Measurements from ENCODE around the gene ST3GAL3. TPM values are rescaled to one million over a fixed set of nuclear protein-coding genes. Genes with fewer than 3 reads are reported as not detected.

The ST3GAL3 gene
- total and polyA plus RNA-seq, 10 of the 15 experiments (the other 5 are each of a cell fraction or from before 2014, with no cell fraction given): 1.2 to 19.3 (median 11.0) TPM

DNA sequence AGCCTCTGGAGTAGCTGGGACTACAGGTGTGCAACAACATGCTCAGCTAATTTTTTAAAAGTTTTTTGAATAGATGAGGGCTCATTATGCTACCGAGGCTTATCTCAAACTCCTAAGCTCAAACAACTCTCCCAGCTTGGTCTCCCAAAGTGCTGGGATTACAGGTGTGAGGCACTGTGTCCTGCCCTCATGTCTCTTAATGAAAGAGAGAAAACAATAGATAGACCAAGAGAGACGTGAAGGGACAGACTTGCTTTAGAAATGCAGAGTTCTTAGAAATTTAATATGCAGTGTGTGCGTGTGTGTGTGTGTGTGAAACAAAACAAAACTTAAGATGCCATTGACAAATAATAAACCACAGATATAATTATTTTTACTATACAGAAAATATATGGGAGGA is 105.2 kb downstream of the ST3GAL3 start:
- intact Hi-C loops (cut with micrococcal nuclease; ENCODE audit: unreplicated experiment) (no loop called here), in situ Hi-C loops (cut with MboI) (no loop called here)
- no TSS peak for BruUV-seq (replicated peaks)
- Histone ChIP-seq H3K9me3 (replicated peaks; ENCODE audit: control insufficient read depth, insufficient read depth, low read length) (no peaks in the 10 kb centered on the region; the same call in 1 of the 3 replicates), H3K4me3 (no peak overlapping the region), H3K27me3 (replicated peaks in 1 of 2; ENCODE audit: control insufficient read depth in 2 of 2, insufficient read depth in 2 of 2, low read length in 1 of 2) (no peaks in the 10 kb centered on the region), H3K4me2 (ENCODE audit: control insufficient read depth, insufficient read depth) (no peak overlapping the region), H2AFZ (ENCODE audit: control insufficient read depth, low read depth, low read length) (no peak overlapping the region), H3K4me1 (ENCODE audit: control insufficient read depth, insufficient read depth, low read length) (no peaks in the 10 kb centered on the region), H4K20me1 (ENCODE audit: control insufficient read depth, insufficient read depth) (no peaks in the 10 kb centered on the region), H3K9ac (ENCODE audit: control insufficient read depth, insufficient read depth, low read length) (no peak overlapping the region), H3K36me3 (ENCODE audit: control insufficient read depth in 2 of 2, insufficient read depth in 2 of 2, low read length in 1 of 2) (no peaks in the 10 kb centered on the region; a peak in 1 of 4 replicates), H3K27ac (ENCODE audit: control insufficient read depth, insufficient read depth) (no peak overlapping the region), H3K79me2 (ENCODE audit: control insufficient read depth, insufficient read depth, low read length) (no peaks in the 10 kb centered on the region)
- RAD21 ChIA-PET (ENCODE audit: unreplicated experiment): interaction anchor here (1.0 kb wide), 1 partner anchor 122 kb away, joined by 3 read pairs; no protein-coding TSS in a partner anchor
- DNase-seq (ENCODE audit: low read depth, low spot score): no peak
- 92% methylated on average over 3 of the region's 3 CpGs for WGBS (ENCODE audit: insufficient coverage, insufficient replicate concordance, low lambda C conversion rate, missing lambda C conversion rate)
- SMC1A ChIA-PET (ENCODE audit: uncharacterized antibody, unreplicated experiment): no interaction called here
- ATAC-seq: no peak
- POLR2A ChIA-PET: no interaction called here
- no peak for FAIRE-seq
- CTCF ChIA-PET: interaction anchor here (1.8 kb wide), 1 partner anchor 49 kb away, joined by 7 read pairs; no protein-coding TSS in a partner anchor
- TF ChIP-seq CBFB (IDR thresholded peaks at IDR 0.05; ENCODE audit: low read depth) (no peak), ZNF217 (IDR thresholded peaks at IDR 0.05) (no peak), ZNF207 (IDR thresholded peaks at IDR 0.05; ENCODE audit: borderline replicate concordance) (no peak), MTA2 (IDR thresholded peaks at IDR 0.05; ENCODE audit: low read depth) (no peak), CHD4 (IDR thresholded peaks at IDR 0.05) (no peak), PML (IDR thresholded peaks at IDR 0.05; ENCODE audit: low read length) (no peak), KAT2A (conservative IDR thresholded peaks at IDR 0.05; ENCODE audit: control insufficient read depth, low read depth, low read length) (no peak), MYB (IDR thresholded peaks at IDR 0.05; ENCODE audit: borderline replicate concordance, low read depth, low read length) (no peak), SIN3A (IDR thresholded peaks at IDR 0.05; ENCODE audit: low read depth, low read length) (no peak), DPF2 (IDR thresholded peaks at IDR 0.05) (no peak), WRNIP1 (IDR thresholded peaks at IDR 0.05; ENCODE audit: borderline replicate concordance, low read depth, low read length) (no peak), BRCA1 (IDR thresholded peaks at IDR 0.05; ENCODE audit: low read depth, low read length) (no peak), ZNF274 (IDR thresholded peaks at IDR 0.05; ENCODE audit: insufficient read depth, insufficient read length) (no peak)
- TF ChIP-seq, protein P1, sequence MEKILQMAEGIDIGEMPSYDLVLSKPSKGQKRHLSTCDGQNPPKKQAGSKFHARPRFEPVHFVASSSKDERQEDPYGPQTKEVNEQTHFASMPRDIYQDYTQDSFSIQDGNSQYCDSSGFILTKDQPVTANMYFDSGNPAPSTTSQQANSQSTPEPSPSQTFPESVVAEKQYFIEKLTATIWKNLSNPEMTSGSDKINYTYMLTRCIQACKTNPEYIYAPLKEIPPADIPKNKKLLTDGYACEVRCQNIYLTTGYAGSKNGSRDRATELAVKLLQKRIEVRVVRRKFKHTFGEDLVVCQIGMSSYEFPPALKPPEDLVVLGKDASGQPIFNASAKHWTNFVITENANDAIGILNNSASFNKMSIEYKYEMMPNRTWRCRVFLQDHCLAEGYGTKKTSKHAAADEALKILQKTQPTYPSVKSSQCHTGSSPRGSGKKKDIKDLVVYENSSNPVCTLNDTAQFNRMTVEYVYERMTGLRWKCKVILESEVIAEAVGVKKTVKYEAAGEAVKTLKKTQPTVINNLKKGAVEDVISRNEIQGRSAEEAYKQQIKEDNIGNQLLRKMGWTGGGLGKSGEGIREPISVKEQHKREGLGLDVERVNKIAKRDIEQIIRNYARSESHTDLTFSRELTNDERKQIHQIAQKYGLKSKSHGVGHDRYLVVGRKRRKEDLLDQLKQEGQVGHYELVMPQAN (conservative IDR thresholded peaks at IDR 0.05): no peak
- TF ChIP-seq, protein P2, sequence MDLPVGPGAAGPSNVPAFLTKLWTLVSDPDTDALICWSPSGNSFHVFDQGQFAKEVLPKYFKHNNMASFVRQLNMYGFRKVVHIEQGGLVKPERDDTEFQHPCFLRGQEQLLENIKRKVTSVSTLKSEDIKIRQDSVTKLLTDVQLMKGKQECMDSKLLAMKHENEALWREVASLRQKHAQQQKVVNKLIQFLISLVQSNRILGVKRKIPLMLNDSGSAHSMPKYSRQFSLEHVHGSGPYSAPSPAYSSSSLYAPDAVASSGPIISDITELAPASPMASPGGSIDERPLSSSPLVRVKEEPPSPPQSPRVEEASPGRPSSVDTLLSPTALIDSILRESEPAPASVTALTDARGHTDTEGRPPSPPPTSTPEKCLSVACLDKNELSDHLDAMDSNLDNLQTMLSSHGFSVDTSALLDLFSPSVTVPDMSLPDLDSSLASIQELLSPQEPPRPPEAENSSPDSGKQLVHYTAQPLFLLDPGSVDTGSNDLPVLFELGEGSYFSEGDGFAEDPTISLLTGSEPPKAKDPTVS (IDR thresholded peaks at IDR 0.05; ENCODE audit: low read depth, low read length): no peak
- TF ChIP-seq, protein P3, sequence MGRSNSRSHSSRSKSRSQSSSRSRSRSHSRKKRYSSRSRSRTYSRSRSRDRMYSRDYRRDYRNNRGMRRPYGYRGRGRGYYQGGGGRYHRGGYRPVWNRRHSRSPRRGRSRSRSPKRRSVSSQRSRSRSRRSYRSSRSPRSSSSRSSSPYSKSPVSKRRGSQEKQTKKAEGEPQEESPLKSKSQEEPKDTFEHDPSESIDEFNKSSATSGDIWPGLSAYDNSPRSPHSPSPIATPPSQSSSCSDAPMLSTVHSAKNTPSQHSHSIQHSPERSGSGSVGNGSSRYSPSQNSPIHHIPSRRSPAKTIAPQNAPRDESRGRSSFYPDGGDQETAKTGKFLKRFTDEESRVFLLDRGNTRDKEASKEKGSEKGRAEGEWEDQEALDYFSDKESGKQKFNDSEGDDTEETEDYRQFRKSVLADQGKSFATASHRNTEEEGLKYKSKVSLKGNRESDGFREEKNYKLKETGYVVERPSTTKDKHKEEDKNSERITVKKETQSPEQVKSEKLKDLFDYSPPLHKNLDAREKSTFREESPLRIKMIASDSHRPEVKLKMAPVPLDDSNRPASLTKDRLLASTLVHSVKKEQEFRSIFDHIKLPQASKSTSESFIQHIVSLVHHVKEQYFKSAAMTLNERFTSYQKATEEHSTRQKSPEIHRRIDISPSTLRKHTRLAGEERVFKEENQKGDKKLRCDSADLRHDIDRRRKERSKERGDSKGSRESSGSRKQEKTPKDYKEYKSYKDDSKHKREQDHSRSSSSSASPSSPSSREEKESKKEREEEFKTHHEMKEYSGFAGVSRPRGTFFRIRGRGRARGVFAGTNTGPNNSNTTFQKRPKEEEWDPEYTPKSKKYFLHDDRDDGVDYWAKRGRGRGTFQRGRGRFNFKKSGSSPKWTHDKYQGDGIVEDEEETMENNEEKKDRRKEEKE (IDR thresholded peaks at IDR 0.05): no peak
- TF ChIP-seq, protein P4, sequence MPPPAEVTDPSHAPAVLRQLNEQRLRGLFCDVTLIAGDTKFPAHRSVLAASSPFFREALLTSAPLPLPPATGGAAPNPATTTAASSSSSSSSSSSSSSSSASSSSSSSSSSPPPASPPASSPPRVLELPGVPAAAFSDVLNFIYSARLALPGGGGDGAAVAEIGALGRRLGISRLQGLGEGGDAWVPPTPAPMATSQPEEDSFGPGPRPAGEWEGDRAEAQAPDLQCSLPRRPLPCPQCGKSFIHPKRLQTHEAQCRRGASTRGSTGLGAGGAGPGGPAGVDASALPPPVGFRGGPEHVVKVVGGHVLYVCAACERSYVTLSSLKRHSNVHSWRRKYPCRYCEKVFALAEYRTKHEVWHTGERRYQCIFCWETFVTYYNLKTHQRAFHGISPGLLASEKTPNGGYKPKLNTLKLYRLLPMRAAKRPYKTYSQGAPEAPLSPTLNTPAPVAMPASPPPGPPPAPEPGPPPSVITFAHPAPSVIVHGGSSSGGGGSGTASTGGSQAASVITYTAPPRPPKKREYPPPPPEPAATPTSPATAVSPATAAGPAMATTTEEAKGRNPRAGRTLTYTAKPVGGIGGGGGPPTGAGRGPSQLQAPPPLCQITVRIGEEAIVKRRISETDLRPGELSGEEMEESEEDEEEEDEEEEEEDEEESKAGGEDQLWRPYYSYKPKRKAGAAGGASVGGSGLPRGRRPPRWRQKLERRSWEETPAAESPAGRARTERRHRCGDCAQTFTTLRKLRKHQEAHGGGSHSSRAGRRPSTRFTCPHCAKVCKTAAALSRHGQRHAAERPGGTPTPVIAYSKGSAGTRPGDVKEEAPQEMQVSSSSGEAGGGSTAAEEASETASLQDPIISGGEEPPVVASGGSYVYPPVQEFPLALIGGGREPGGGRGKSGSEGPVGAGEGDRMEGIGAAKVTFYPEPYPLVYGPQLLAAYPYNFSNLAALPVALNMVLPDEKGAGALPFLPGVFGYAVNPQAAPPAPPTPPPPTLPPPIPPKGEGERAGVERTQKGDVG (CRISPR knock-in tag; IDR thresholded peaks at IDR 0.05): no peak

All from GM12878 (cell line).